Neural progenitor cell (in vitro differentiated cells): ENCODE data around the gene NCAN. TPM values are rescaled to one million over a fixed set of nuclear protein-coding genes. Genes with fewer than 3 reads are reported as not detected.

Source experiments
- DNase-seq: peaks from one replicate; pipeline ENCODE4 v3.0.0-alpha.2; 2016; ENCODE audit warnings: low spot score
- H2AFZ ChIP-seq: fragments of 200-600 bp; sonication (generic); replicated peaks from 2 replicates; pipeline ENCODE4 v1.6.1; 2016; ENCODE audit warnings: antibody characterized with exemption
- H3F3A ChIP-seq: fragments of 200-600 bp; sonication (generic); 2 replicates; pipeline ENCODE4 v1.6.1; 2016; ENCODE audit warnings: antibody characterized with exemption, low read depth
- H3K27ac ChIP-seq: fragments of 200-600 bp; sonication (generic); 2 replicates; pipeline ENCODE4 v1.5.1; 2016; ENCODE audit warnings: mild to moderate bottlenecking
- H3K27me3 ChIP-seq: fragments of 200-600 bp; sonication (generic); 2 replicates; pipeline ENCODE4 v1.6.1; 2016; ENCODE audit warnings: mild to moderate bottlenecking, moderate library complexity
- H3K36me3 ChIP-seq: fragments of 200-600 bp; sonication (generic); 2 replicates; pipeline ENCODE4 v1.5.1; 2016
- H3K4me1 ChIP-seq: fragments of 200-600 bp; sonication (generic); 2 replicates; pipeline ENCODE4 v1.6.1; 2016; ENCODE audit warnings: mixed run types
- H3K4me2 ChIP-seq: fragments of 200-600 bp; sonication (generic); 2 replicates; pipeline ENCODE4 v1.6.1; 2016
- H3K4me3 ChIP-seq: fragments of 200-600 bp; sonication (generic); 2 replicates; pipeline ENCODE4 v1.5.1; 2016
- H3K79me2 ChIP-seq: fragments of 200-600 bp; sonication (generic); 2 replicates; pipeline ENCODE4 v1.6.1; 2016; ENCODE audit warnings: low read depth
- H3K9ac ChIP-seq: fragments of 200-600 bp; sonication (generic); 2 replicates; pipeline ENCODE4 v1.6.1; 2016
- H3K9me3 ChIP-seq: fragments of 200-600 bp; sonication (generic); 2 replicates; pipeline ENCODE4 v1.5.1; 2016; ENCODE audit warnings: low read depth
- H4K20me1 ChIP-seq: fragments of 200-600 bp; sonication (generic); 2 replicates; pipeline ENCODE4 v1.6.1; 2016; ENCODE audit warnings: low read depth
- H3K27ac Mint-ChIP-seq: 3 replicates; pipeline ENCODE4 v1.8.0; 2021; ENCODE audit warnings: mixed read lengths
- H3K27me3 Mint-ChIP-seq: 2 replicates; pipeline ENCODE4 v1.8.0; 2022; ENCODE audit warnings: low read depth, mild to moderate bottlenecking, inconsistent platforms, moderate library complexity, mixed read lengths; ENCODE audit not compliant: insufficient read depth
- H3K36me3 Mint-ChIP-seq: 3 replicates; pipeline ENCODE4 v1.8.0; 2021; ENCODE audit warnings: mixed read lengths
- H3K4me1 Mint-ChIP-seq: 3 replicates; pipeline ENCODE4 v1.8.0; 2021; ENCODE audit warnings: mixed read lengths
- H3K4me3 Mint-ChIP-seq: 3 replicates; pipeline ENCODE4 v1.8.0; 2021; ENCODE audit warnings: mild to moderate bottlenecking, moderate library complexity, mixed read lengths
- H3K9me3 Mint-ChIP-seq: 3 replicates; pipeline ENCODE4 v1.8.0; 2020; ENCODE audit warnings: mixed read lengths
- CTCF ChIP-seq: fragments of 200-600 bp; sonication (generic); IDR thresholded peaks from 2 replicates; pipeline ENCODE4 v1.5.1; 2017; ENCODE audit warnings: antibody characterized with exemption, mild to moderate bottlenecking
- EZH2 ChIP-seq: fragments of 200-600 bp; sonication (generic); IDR thresholded peaks from 2 replicates; pipeline ENCODE4 v1.6.1; 2017; ENCODE audit warnings: antibody characterized with exemption, mild to moderate bottlenecking, moderate library complexity
- EZH2phosphoT487 ChIP-seq: fragments of 200-600 bp; sonication (generic); IDR thresholded peaks from 2 replicates; pipeline ENCODE4 v1.6.1; 2017; ENCODE audit warnings: antibody characterized with exemption
- total RNA-seq: library from RNA; depleted of rRNA; stranded (reverse); fragments of >200 nt; gene quantifications from 2 replicates; pipeline ENCODE4 v1.2.3, GENCODE V29; 2015; ENCODE audit warnings: low replicate concordance

NCAN gene
- total RNA-seq, 1 donor from 2014 or later = 4.8 TPM

DNA sequence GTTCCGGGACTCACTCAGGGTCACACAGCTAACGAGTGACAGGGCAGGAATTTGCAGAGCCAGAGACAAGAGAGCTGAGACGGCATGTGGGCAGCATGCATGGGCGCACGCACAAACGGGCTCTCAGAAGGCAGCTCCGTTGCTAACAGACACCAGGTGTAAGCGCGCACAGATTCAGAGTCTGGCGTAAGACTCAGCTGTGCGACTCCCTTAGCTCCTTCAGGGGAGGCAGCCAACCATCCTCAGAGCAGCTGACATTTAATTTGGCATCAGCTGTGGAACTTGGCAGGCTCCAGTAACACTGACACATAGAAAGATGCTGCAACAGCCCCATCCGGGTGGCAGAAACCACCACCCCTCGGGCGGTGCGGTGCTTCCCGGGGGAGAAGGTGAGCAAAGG, 68.8 kb downstream of the NCAN start:
- Mint-ChIP-seq H3K4me3 (no peak overlapping the region), H3K4me1 (no peaks in the 10 kb centered on the region), H3K27me3 (peaks cover 2% of the 10 kb centered on the region), H3K36me3 (peaks cover 20% of the 10 kb centered on the region), H3K9me3 (no peaks in the 10 kb centered on the region), H3K27ac (no peak overlapping the region)
- H3K9me3 ChIP-seq = no peaks in the 10 kb centered on the region
- no peaks in the 10 kb centered on the region for H3K4me1 ChIP-seq
- H3K9ac ChIP-seq = no peak overlapping the region
- no peaks in the 10 kb centered on the region for H3K36me3 ChIP-seq
- H3K4me3 ChIP-seq = no peak overlapping the region
- H3K79me2 ChIP-seq = no peaks in the 10 kb centered on the region
- TF ChIP-seq EZH2 (no peak), CTCF (no peak), EZH2phosphoT487 (no peak)
- H2AFZ ChIP-seq = no peak overlapping the region
- no peak overlapping the region for H3K4me2 ChIP-seq
- no peak for DNase-seq
- H4K20me1 ChIP-seq = no peaks in the 10 kb centered on the region
- H3F3A ChIP-seq = no peaks in the 10 kb centered on the region
- no peak overlapping the region for H3K27ac ChIP-seq
- H3K27me3 ChIP-seq = no peaks in the 10 kb centered on the region

GRCh38 chr19:19285686-19286085, 73.9 kb downstream of the NCAN start:
- no peak overlapping the region for H3K4me3 Mint-ChIP-seq
- H3F3A ChIP-seq = no peaks in the 10 kb centered on the region
- no peak overlapping the region for H3K27ac ChIP-seq
- no peak overlapping the region for H3K27ac Mint-ChIP-seq
- no peaks in the 10 kb centered on the region for H4K20me1 ChIP-seq
- H3K27me3 Mint-ChIP-seq = peaks cover 2% of the 10 kb centered on the region
- no peak for DNase-seq
- no peak overlapping the region for H3K4me2 ChIP-seq
- no peaks in the 10 kb centered on the region for H3K4me1 Mint-ChIP-seq
- no peaks in the 10 kb centered on the region for H3K36me3 ChIP-seq
- H3K9me3 ChIP-seq = no peaks in the 10 kb centered on the region
- TF ChIP-seq EZH2phosphoT487 (no peak), EZH2 (no peak), CTCF (no peak)
- H2AFZ ChIP-seq = no peak overlapping the region
- H3K79me2 ChIP-seq = no peaks in the 10 kb centered on the region
- H3K9ac ChIP-seq = no peak overlapping the region
- no peaks in the 10 kb centered on the region for H3K4me1 ChIP-seq
- no peaks in the 10 kb centered on the region for H3K27me3 ChIP-seq
- H3K4me3 ChIP-seq = no peak overlapping the region
- H3K36me3 Mint-ChIP-seq = peaks cover 27% of the 10 kb centered on the region
- no peaks in the 10 kb centered on the region for H3K9me3 Mint-ChIP-seq

DNA sequence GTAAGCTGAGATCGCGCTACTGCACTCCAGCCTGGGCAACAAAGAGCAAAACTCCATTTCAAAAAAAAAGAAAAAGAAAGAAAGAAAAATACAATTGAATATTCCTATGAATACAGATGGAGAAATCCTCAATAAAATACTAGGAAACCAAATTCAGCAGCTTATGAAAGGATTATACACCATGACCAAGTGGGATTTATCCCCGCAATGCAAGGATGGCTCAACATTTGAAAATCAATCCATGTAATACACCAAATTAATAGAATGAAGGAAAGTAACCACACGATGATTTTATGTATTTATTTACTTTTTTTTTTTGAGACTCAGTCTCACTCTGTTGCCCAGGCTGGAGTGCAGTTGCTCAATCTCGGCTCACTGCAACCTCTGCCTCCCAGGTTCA, 80.8 kb downstream of the NCAN start:
- no peaks in the 10 kb centered on the region for H3K27me3 Mint-ChIP-seq
- Histone ChIP-seq H3K9me3 (no peaks in the 10 kb centered on the region), H3K4me1 (no peaks in the 10 kb centered on the region), H3K36me3 (no peaks in the 10 kb centered on the region), H3K27me3 (no peaks in the 10 kb centered on the region), H3K4me3 (no peak overlapping the region), H3K9ac (no peak overlapping the region), H3F3A (no peaks in the 10 kb centered on the region), H3K27ac (no peak overlapping the region), H3K79me2 (no peaks in the 10 kb centered on the region), H2AFZ (no peak overlapping the region), H3K4me2 (no peak overlapping the region), H4K20me1 (no peaks in the 10 kb centered on the region)
- no peak overlapping the region for H3K4me3 Mint-ChIP-seq
- peaks cover 5% of the 10 kb centered on the region for H3K9me3 Mint-ChIP-seq
- H3K4me1 Mint-ChIP-seq = no peaks in the 10 kb centered on the region
- DNase-seq = no peak
- no peak for TF ChIP-seq EZH2phosphoT487
- TF ChIP-seq EZH2 = no peak
- no peak for TF ChIP-seq CTCF
- H3K27ac Mint-ChIP-seq = no peak overlapping the region
- peaks cover 49% of the 10 kb centered on the region for H3K36me3 Mint-ChIP-seq

GRCh38 chr19:19294914-19295313, 83.2 kb downstream of the NCAN start:
- peaks cover 5% of the 10 kb centered on the region for H3K9me3 Mint-ChIP-seq
- Histone ChIP-seq H4K20me1 (no peaks in the 10 kb centered on the region), H3K79me2 (no peaks in the 10 kb centered on the region), H3K27me3 (no peaks in the 10 kb centered on the region), H3K9me3 (no peaks in the 10 kb centered on the region), H3K4me3 (no peak overlapping the region), H3K36me3 (no peaks in the 10 kb centered on the region), H3F3A (no peaks in the 10 kb centered on the region), H3K4me1 (no peaks in the 10 kb centered on the region), H3K27ac (no peak overlapping the region), H3K4me2 (no peak overlapping the region), H2AFZ (no peak overlapping the region), H3K9ac (no peak overlapping the region)
- no peaks in the 10 kb centered on the region for H3K4me1 Mint-ChIP-seq
- peaks cover 41% of the 10 kb centered on the region for H3K36me3 Mint-ChIP-seq
- no peak for TF ChIP-seq CTCF
- TF ChIP-seq EZH2 = no peak
- TF ChIP-seq EZH2phosphoT487 = no peak
- no peak overlapping the region for H3K4me3 Mint-ChIP-seq
- no peak for DNase-seq
- H3K27ac Mint-ChIP-seq = no peak overlapping the region
- H3K27me3 Mint-ChIP-seq = no peaks in the 10 kb centered on the region
